Fibroblast of lung (primary cell): ENCODE data around the gene IMMT.
"Not testable (repeated sequence)": the region's sequence is repeated elsewhere in the genome, so short reads cannot be mapped to it uniquely, and the experiment has no call there.

ENCODE experiments used
- EZH2 ChIP-seq: IDR thresholded peaks from 2 replicates; pipeline ENCODE4 v1.5.1; 2012; ENCODE audit warnings: low read length, control low read depth, mild to moderate bottlenecking; ENCODE audit errors: missing control alignments
- TF ChIP-seq, protein P1 (sequence below), 2 donors: IDR thresholded peaks in 1 of 2; conservative IDR thresholded peaks in 1 of 2; 1 replicate in 1 of 2; 2 replicates in 1 of 2; pipeline ENCODE4 v1.5.1; 2011 to 2012; ENCODE audit warnings: low read length in 2 of 2, control low read depth in 1 of 2, inconsistent platforms in 1 of 2, low read depth in 1 of 2, mild to moderate bottlenecking in 1 of 2

- TF ChIP-seq, protein P1, sequence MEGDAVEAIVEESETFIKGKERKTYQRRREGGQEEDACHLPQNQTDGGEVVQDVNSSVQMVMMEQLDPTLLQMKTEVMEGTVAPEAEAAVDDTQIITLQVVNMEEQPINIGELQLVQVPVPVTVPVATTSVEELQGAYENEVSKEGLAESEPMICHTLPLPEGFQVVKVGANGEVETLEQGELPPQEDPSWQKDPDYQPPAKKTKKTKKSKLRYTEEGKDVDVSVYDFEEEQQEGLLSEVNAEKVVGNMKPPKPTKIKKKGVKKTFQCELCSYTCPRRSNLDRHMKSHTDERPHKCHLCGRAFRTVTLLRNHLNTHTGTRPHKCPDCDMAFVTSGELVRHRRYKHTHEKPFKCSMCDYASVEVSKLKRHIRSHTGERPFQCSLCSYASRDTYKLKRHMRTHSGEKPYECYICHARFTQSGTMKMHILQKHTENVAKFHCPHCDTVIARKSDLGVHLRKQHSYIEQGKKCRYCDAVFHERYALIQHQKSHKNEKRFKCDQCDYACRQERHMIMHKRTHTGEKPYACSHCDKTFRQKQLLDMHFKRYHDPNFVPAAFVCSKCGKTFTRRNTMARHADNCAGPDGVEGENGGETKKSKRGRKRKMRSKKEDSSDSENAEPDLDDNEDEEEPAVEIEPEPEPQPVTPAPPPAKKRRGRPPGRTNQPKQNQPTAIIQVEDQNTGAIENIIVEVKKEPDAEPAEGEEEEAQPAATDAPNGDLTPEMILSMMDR (conservative IDR thresholded peaks at IDR 0.05 in 1 of 2, IDR thresholded peaks at IDR 0.05 in 1 of 2; ENCODE audit: low read depth in 1 of 2, low read length in 2 of 2): not testable (repeated sequence)
- not testable (repeated sequence) for TF ChIP-seq EZH2
These were observed 33.3 kb upstream of the IMMT start for GRCh38 chr2:86228574-86228973.
